HEK293T (cell line): ENCODE results near the gene FAAH2.

Source experiments
- ARNT ChIP-seq: fragments of 450-650 bp; IDR thresholded peaks from 2 replicates; pipeline ENCODE4 v1.6.1; 2017; ENCODE audit warnings: mild to moderate bottlenecking
- BHLHE40 ChIP-seq: fragments of 450-650 bp; IDR thresholded peaks from 2 replicates; pipeline ENCODE4 v1.6.1; 2016; ENCODE audit warnings: mild to moderate bottlenecking, moderate library complexity, borderline replicate concordance
- FOXA1 ChIP-seq: fragments of 450-650 bp; IDR thresholded peaks from 2 replicates; pipeline ENCODE4 v1.6.1; 2016; ENCODE audit warnings: mild to moderate bottlenecking
- FOXM1 ChIP-seq: fragments of 450-650 bp; IDR thresholded peaks from 2 replicates; pipeline ENCODE4 v1.6.1; 2017; ENCODE audit warnings: mild to moderate bottlenecking, borderline replicate concordance
- HDGF ChIP-seq: fragments of 450-650 bp; IDR thresholded peaks from 2 replicates; pipeline ENCODE4 v1.6.1; 2017; ENCODE audit warnings: antibody characterized with exemption, borderline replicate concordance
- L3MBTL2 ChIP-seq: fragments of 450-650 bp; conservative IDR thresholded peaks from 2 replicates; pipeline ENCODE4 v1.6.1; 2016; ENCODE audit warnings: mild to moderate bottlenecking
- SP1 ChIP-seq: fragments of 450-650 bp; IDR thresholded peaks from 2 replicates; pipeline ENCODE4 v1.6.1; 2017
- SUZ12 ChIP-seq: fragments of 450-650 bp; IDR thresholded peaks from 2 replicates; pipeline ENCODE4 v1.6.1; 2016; ENCODE audit warnings: mild to moderate bottlenecking
- ZNF384 ChIP-seq: fragments of 450-650 bp; IDR thresholded peaks from 2 replicates; pipeline ENCODE4 v1.6.1; 2016

GRCh38 chrX:57285001-57285400, 1.5 kb upstream of the FAAH2 start:
- TF ChIP-seq HDGF: no peak
- TF ChIP-seq FOXA1: no peak
- TF ChIP-seq BHLHE40: no peak
- TF ChIP-seq ZNF384: no peak
- no peak for TF ChIP-seq ARNT
- no peak for TF ChIP-seq FOXM1
- TF ChIP-seq SUZ12: no peak
- TF ChIP-seq L3MBTL2: no peak
- TF ChIP-seq SP1: no peak
